ENCODE results near the gene MGLL.

The MGLL gene

DNA sequence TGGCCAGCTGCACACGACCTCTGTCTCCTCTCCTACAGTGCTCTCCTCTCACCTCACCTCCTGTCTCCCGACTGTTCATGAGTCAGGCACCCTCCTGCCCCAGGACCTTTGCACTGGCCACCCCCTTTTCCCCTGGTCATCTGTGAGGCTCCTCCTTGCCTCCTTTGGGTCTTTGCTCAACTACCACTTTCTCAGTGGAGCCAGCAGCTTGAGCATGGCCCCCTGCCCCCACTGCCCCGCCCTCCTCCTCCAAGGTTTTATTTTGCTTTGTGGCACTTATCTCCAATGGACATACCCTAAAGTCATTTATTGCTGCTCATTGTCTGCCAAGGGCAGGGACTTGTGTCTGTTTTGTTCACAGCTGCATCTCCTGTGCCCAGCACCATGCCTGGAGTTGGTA lies 64.3 kb downstream of the MGLL start:
- DNase-seq (ENCODE audit: low read depth in 2 of 2) = no peak

DNA sequence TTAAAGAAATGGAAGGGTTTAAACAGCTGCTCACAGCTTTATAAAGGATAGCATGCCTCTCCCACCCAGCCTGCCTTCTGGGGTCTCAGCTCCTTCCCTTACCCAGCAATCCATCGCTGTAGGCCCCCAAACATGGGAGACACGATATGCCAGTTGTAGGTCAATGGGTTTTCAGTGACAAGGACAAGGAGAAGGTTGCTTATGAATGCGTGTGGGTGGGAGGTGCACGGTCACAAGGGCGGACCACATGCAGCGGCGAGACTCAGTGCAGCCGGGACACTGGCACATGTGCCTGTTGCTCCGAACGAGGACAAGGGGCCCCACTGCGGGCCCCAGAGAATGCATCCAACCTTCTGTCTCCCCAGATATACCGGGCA lies 67.0 kb downstream of the MGLL start:
- no peak for DNase-seq (ENCODE audit: low read depth in 2 of 2)

DNA sequence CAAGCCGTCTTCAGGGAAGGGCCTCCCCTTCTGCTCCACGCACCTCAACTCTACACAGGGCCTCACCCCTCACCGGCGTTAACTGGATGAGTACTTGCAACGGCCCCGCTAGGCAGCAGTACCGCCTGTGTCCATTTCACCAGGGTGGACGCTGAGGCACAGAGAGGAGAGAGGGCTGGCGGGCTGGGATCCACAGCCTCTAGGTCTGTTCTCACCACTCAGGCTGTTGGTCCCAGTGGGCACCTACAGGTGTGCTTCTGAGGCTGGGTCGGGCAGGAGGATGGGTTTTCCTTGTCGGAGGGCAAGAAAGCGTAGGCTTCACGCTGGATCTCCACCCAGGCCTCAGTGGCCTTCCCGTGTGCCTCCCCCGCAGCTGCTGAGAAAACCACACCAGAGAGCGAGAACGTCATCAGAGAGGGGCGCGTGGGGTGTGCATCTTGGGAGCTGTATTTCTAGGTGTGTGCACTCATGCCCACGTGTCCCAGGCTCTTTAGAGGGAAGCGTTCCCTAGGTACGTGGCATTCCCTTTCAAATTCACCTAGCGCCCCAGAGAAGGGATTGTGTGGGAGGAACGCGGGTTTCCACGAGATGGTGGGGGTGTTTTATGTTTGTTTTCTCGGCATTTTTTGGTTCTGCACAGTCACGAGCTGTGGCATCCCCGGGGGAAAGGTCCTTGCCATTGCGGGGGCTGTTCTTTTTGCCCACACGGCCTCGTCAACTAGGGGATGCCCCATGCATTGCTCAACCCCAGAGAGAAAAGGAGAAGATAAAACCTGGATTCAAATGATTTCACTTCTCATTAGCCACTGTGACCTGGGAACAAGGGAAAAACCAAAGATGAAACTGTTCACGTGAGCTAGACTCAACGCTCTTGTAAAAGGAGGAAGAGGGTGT lies 67.7 kb downstream of the MGLL start:
- DNase-seq (ENCODE audit: low read depth in 2 of 2) = peak; percentile 6 to 9

DNA sequence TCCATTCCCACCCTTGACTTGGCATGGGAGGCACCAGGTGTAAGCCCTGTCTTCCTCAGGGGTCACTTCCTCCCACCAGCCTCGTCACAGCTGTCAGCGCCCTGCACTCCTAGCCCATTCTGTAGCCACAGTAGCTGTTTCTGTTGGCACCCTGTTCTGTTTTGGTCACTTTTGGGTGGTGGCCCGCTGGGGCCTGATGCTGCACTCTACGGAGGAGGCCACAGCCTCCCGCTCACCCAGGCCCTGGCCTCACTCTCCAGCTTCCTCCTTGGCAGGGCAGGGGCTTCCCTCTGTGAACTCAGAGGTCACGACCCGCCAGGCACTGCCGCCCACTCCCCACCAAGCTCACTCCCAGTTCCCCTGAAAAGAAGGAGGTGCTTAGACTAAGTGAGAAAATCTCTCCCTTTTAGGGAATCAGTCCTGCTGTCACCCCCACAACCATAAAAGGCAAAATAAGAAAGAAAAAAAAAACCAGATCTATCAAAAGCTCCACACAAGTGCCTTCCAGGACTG lies 68.4 kb downstream of the MGLL start:
- no peak for DNase-seq (ENCODE audit: low read depth in 2 of 2)

DNA sequence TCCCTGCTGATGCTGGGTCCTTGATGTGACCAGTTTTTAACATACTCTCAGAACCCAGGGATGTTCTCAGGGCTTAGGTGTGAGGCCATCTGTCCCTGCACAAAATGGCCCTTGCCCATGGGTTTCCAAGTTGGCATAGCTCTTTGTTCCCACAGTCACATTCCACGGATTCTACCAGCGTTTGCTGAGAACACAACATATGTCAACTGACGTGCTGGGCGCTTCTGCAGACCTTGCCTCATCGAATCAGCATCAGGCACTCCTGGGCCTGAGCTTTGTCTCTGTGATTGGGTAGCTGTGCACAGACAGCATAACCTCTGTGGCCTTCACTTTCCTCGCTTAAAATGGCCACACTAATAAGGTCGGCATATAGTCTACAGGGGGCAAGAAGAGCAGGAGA lies 69.0 kb downstream of the MGLL start:
- no peak for DNase-seq (ENCODE audit: low read depth in 2 of 2)

DNA sequence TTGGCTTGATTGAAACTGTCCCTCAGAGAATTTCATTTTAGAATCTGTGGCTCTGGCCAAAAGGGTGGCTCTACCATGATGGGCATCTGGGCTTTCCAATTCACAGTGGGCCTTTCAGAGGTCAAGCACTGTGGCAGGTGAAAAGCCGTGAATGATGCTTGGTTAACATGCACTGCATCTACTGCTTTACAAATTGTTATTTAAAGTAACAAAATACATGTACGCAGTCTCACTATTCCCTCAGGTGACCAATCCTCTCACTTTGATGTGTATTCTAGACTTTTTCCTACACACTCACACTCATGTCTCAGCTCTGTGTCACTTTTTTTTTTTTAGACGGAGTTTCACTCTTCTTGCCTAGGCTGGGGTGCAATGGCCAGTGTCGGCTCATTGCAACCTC lies 70.5 kb downstream of the MGLL start:
- no peak for DNase-seq (ENCODE audit: low read depth in 2 of 2)

DNA sequence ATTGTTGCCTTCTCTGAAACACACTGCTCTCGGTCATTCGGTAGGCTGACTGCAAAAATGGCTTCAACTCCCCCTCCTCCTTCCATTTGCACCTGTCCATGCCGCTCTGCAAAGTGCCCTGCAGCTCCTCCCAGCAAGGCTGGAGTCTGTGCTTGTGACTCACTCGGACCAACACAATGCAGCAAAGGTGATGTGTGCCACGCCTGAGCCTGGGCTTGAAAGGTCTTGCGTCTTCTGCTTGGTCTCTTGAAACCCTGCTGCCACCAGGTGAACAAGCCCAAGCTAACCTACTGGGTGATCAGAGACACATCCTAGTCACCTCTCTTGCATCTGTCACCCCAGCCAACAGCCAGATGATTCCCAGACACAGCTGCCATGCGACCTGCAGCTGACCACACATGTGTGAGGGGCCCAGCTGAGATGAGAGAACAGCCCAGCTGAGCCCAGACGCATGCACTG lies 71.1 kb downstream of the MGLL start:
- no peak for DNase-seq (ENCODE audit: low read depth in 2 of 2)

DNA sequence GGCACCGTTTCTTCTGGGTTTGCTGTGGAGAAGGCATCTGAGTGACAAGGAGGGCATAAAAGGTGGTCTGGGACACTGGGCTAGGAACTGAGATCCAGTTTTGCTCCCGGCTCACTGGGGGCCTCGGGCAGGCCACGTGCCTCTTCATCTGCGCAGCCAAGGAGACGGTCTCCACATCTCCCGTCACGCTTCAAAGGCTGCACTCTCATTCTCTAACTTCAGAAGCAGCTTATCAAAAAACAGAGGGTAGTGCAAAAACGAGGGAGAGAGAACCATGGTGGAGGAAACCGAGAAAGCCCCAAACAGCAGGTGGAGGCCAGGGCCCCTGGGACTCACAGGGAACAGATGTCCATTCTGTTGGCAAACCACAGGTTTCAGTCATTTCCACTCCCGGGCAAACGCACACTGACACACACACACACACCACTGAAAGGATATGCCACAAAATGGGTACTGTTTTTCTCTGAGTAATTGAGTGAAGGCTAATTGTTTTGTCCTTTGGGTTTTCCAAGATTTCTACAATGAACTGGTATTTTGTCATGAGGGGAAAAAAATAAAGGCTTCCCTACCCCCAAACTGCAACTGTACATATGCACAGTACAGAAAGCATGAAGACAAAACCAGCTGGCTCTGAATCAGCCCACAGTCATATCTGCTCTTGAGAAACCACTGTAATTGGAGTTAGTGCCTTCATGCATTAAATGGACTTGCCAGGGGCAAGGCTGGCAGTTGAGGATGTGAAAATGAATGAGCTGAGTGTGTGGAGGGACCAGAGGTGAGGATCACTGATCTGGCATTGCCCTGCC lies 71.9 kb downstream of the MGLL start:
- no peak for DNase-seq (ENCODE audit: low read depth in 2 of 2)

DNA sequence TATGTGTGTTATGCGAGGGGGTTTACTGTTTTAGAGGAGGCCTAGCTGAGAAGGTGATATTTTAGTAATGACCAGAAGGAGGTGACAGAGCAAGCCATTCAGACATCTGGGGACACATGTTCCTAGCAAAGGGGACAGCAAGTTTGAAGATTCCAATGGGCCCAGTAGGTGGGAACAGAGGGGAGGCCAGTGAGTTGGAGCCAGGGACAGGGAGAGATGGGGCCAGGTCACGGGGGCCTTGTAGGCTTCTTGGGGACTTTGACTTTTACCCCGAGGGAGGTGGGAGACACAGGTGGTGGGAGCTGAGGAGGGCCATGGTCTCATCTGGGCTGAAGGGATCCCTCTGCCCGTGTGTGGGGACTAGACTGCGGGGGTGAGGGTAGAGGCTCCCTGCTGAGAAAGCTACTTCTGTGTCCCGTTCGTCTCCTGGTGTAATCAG lies 72.5 kb downstream of the MGLL start:
- no peak for DNase-seq (ENCODE audit: low read depth in 2 of 2)

DNA sequence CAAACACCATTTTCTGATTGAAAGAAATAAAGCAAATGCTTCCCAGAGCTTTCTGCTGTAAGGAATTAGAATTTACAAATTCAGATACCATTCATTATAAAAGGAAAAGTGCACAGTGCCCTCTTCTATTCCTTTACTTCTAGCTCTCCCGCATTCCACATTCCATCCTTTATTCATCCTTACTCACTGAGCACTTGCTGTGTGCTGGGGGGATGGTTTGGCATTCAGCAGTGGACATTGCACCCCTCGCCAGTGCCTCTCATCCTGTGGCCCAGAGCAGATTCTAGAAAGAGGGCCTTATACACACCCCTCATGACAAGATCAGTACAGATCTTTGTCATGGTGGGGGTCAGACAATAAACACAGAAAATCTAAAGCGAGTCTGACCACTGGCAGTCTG lies 73.0 kb downstream of the MGLL start:
- DNase-seq (ENCODE audit: low read depth in 2 of 2) = no peak

DNA sequence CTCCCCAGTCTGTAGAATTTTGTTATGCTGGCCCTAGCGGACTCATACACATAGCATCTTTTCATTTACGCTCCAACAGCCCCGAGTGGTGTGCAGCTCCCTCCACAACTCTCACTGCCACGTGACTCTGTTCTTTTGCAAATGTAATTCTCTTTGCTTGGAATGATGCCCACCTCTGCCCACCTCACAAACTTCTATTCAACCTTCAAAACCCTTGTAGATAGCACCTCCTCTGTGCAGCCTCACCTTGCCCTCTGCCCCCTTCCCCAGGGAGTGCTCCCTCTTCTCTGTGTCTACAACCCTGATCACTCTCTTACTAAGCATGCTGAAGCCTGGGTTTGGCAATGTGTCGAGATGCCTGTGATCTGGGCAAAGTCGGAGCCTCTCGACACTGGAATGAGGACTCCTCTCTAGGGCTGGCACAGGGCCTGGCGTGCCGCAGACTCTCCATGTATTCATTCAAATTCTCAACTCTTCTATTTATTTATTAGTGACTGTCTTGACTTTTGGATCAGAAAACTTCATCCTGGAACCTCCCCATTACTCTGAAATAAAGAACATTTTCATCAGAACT lies 73.5 kb downstream of the MGLL start:
- no peak for DNase-seq (ENCODE audit: low read depth in 2 of 2)

DNA sequence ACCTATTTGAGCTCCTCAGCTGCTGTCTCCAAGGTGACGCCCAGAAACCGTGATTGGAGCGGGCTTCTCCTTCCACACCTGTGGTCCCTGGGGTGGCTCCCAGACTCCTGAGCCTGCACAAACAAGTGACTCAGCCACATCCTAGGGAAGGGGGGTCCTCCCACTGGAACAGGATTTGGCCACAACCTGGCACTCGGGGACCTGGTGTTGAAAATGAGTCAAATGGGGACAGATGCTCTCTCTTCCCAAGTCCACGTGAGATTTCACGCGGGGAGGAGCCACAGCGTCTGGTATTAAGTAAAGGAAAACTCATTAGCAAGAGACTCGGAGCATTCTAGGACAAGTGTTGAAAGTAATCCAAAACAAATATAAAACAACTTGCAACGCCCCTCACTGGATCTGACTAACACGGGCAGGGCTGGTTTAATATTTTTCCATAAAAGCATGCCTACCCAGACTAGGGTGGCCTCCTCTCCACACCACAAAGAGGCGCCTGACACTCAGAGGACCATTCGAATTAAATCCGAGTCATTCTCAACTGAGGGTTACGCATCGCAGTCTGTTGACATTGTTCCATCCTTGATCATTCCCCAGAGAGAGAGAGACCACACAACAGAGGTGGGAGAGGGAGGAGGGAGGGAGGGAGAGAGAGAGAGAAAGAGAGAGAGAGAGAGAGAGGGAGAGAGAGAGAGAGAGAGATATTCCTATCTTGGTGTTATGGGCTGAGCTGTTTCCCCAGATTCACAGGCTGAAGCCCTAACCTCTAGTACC lies 74.4 kb downstream of the MGLL start:
- DNase-seq (ENCODE audit: low read depth in 2 of 2) = no peak

DNA sequence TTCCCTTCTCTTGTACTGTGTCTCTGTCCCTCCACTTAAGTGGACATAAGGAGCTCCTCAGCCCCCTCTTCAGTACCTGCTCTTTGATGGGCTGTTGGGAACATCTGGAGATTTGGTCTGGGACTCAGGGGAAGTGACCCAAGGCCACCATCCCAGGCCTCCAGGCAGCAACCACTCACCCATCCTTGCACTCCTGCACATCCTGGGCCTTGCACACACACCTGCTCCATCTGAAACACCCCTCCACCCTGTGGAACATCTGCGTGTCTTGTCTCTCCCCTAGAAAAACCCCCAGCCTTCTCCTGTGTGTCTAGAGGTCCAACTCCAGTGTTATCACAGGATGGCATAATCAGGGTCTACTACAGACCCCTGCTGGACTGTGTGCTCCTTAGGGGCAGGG lies 75.2 kb downstream of the MGLL start:
- no peak for DNase-seq (ENCODE audit: low read depth in 2 of 2)

DNA sequence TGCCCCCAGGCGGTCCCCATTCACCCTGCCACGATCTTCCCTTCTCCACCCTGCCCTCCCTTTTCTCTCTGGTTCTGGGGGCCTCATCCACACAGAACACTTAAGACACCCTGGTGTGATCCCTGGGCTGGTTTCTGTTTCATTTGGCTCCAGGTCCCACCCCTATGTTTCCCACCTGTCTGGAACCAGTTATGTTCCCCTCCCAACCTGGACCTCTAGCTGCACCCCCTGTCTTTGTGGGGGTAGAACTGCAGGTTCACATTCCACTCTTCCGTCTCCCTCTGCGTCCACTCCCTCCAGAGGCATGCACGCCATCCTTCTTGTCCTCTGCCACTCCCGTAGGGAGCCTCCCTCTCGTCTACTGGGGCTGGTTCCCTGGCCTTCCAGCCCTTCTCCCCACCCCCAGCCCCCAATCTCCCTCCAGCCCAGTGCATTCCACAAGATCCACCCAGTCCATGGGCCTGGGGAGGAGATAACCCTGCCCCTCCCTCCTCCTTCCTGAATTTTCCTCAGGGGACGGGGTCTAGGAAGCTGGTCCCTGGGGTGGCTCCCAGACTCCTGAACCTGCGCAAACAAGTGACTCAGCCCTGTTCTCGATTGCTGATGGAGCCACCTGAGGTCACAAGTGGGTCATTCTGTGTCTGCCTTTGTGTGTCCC lies 75.8 kb downstream of the MGLL start:
- DNase-seq (ENCODE audit: low read depth in 2 of 2) = no peak

DNA sequence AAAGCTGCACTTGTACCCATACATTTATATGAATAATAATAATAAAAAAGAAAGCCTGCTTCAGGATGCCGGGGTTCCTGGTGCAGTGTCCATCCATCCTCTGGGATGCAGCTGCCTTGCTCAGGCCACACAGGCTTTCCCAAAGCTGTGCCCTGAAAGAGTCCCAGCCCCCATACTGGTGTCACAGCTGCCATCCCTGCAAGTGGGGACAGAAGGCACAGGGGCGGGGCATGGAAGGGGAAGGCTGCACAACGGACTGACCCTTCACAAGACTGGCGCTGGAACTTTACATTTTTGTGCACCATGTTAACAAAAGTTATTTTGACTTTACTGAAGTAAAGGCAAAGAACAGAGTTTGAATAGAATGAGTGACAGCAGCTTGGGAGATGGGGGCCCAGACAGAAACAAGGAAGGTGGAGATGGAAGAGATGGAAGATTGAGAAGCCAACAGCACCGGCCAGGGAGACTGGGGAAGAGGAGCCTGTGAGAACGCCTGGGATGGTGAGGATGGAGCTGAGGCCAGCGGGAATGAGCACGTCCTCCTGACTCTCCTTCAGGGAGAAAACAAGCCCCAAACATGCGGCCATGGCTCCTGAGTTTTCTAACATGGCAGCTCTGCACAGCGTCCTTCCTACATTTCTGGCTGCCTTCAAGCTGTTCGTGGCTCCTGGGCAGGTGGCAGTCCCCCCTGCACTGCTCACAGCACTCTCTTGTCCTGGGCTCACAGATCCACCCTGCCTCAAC lies 76.5 kb downstream of the MGLL start:
- DNase-seq (ENCODE audit: low read depth in 2 of 2) = no peak

DNA sequence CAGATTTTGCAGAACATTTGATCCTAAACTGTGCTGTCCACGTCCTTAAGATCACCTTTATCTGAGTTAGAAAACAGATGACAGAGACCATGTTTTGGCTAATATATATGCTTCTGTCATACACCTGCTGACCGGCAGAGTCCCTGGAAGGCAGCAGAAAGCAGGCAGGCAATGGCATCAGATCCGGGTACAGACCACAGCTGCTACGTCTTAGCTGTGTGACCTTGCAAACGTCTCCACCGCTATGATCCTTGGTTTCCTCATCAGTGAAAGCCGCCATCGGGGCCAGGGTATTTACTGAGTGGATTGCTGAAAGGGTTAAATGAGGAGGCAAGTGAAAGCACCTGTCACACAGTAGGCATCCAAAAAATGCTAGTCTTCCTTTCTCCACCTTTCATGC lies 77.4 kb downstream of the MGLL start:
- DNase-seq (ENCODE audit: low read depth in 2 of 2) = no peak

DNA sequence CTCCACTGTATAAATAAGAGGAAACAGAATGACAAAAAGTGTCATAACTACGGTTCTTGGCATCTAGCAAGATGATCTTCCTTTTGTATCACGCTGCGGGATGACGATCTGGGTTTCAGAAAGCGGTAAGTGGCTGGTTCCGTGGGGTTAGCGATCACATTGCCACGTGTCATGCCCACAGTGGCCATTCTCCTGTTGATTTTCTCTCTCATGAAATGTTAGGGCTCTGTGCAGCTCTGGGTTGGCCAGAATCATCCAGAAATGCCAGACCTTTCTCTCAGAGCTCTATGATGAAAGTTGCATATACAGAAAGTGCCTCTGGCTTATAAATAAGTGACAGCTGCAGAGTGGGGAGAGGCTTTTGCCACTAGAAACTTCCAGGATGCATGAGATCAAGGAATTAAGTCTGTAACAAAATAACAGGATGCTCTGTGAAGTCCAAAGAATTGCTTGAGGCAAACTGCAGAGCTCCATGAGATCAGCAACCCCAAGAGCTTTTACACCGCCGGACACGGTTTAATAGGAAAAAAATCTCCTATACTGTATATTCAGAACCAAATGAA lies 78.0 kb downstream of the MGLL start:
- DNase-seq (ENCODE audit: low read depth in 2 of 2) = no peak

DNA sequence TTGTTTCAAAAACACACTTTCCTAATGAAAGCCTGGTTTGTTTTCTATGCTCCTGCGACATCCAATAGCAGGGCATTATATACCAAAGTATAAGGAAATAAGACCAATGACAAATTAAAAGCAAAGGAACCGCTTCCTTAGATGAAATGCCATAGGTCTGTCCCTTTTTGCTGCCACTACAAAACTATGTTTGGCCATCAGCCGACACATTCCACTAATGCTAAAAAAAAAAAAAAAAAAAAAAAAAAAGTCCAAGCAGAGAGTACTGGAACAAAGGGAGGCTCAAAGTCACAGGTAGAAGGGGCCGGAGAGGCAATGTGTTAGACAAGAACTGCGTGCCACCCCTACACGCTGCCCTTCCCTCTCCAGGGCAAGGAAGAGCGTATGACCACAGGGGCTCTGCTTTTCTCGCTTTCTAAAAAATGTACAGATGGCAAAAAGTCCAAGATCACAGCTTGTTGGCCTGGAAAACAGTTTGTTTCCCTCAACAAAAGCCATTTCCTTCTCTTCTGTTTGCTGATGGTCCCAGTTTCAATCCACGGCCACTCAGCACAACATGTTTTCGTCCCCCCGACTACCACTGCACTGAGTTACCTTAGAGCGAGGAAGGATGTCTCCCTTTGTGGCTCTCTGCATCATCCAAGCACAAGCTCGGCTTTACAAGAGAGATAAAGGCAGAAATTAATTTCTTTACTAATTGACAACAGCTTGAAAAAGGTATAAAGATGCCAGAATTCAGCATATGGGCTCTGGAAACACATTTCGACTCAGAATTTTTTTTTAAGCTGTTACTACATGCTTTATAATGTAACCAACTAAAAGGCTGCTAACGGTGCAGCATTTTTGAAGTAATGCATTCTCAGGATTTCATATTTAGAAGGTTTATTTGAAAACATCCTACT lies 78.7 kb downstream of the MGLL start:
- DNase-seq (ENCODE audit: low read depth in 2 of 2) = no peak

DNA sequence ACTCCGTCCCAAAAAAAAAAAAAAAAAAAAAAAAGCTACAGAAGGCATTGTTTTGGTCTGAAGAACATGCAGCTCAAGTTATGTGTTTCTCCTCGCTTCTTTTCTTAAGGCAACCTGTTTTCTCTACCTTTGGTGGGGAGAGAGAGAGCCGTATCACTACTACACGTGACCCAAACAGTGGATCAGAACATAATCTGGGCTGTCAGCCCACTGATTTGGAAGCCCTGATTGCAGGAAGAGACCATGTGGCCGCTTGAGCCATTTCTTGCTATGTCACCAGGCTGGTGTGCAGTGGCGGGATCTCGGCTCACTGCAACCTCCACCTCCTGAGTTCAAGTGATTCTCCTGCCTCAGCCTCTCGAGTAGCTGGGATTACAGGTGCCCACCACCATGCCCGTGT lies 79.7 kb downstream of the MGLL start:
- DNase-seq (ENCODE audit: low read depth in 2 of 2) = no peak
